Karpas-422 (cell line): Measurements from ENCODE around the gene RAPGEF3. TPM values are rescaled to one million over a fixed set of nuclear protein-coding genes. Genes with fewer than 3 reads are reported as not detected.

Experiments
- DNase-seq: peaks from one replicate; pipeline ENCODE4 v3.0.0-alpha.2; 2015
- H2AFZ ChIP-seq: fragments of 200-600 bp; sonication (generic); 2 replicates; pipeline ENCODE4 v1.6.1; 2014; ENCODE audit warnings: antibody characterized with exemption, low read length, mixed read lengths
- H3K27ac ChIP-seq: fragments of 200-600 bp; sonication (generic); 2 replicates; pipeline ENCODE4 v1.5.1; 2014; ENCODE audit warnings: mild to moderate bottlenecking, low read length, moderate library complexity
- H3K27me3 ChIP-seq: fragments of 200-600 bp; sonication (generic); 2 replicates; pipeline ENCODE4 v1.6.1; 2014; ENCODE audit warnings: low read length, mixed read lengths
- H3K36me3 ChIP-seq: fragments of 200-600 bp; sonication (generic); 2 replicates; pipeline ENCODE4 v1.6.1; 2014; ENCODE audit warnings: low read length, mixed read lengths; ENCODE audit not compliant: insufficient read depth
- H3K4me1 ChIP-seq: fragments of 200-600 bp; sonication (generic); 2 replicates; pipeline ENCODE4 v1.6.1; 2014; ENCODE audit warnings: mild to moderate bottlenecking, low read length, mixed read lengths
- H3K4me2 ChIP-seq: fragments of 200-600 bp; sonication (generic); 2 replicates; pipeline ENCODE4 v1.6.1; 2014; ENCODE audit warnings: low read length, low read depth, mild to moderate bottlenecking; ENCODE audit not compliant: poor library complexity, severe bottlenecking
- H3K4me3 ChIP-seq: fragments of 200-600 bp; sonication (generic); 2 replicates; pipeline ENCODE4 v1.5.1; 2014; ENCODE audit warnings: mild to moderate bottlenecking, antibody characterized with exemption, low read length, mixed read lengths
- H3K79me2 ChIP-seq: fragments of 200-600 bp; sonication (generic); 2 replicates; pipeline ENCODE4 v1.6.1; 2014; ENCODE audit warnings: mild to moderate bottlenecking, low read length, mixed read lengths
- H3K9ac ChIP-seq: fragments of 200-600 bp; sonication (generic); 2 replicates; pipeline ENCODE4 v1.6.0; 2014; ENCODE audit warnings: low read length
- H3K9me2 ChIP-seq: fragments of 200-600 bp; sonication (generic), shearing (Covaris generic); replicated peaks from 2 replicates; pipeline ENCODE4 v1.6.0; 2014; ENCODE audit warnings: mild to moderate bottlenecking, low read length, moderate library complexity; ENCODE audit not compliant: insufficient read depth
- H3K9me3 ChIP-seq: fragments of 300-700, 200-600 bp; sonication (generic); 2 replicates; pipeline ENCODE4 v1.6.1; 2014; ENCODE audit warnings: low read length, mixed read lengths
- H4K20me1 ChIP-seq: fragments of 200-600 bp; sonication (generic); 2 replicates; pipeline ENCODE4 v1.6.1; 2014; ENCODE audit warnings: mild to moderate bottlenecking, antibody characterized with exemption, low read length, low read depth; ENCODE audit not compliant: insufficient read depth
- total RNA-seq: library from RNA; depleted of rRNA; stranded (reverse); fragments of >200 nt; shearing (Covaris generic); gene quantifications from 2 replicates; pipeline ENCODE4 v1.2.3, GENCODE V29; 2014; ENCODE audit warnings: low replicate concordance; rRNA removed

The RAPGEF3 gene
- total RNA-seq, result 4.4 and 11.9 TPM in 2 replicates

- no peaks in the 10 kb centered on the region for H3K36me3 ChIP-seq
- DNase-seq, result peak; percentile 86
Observed at GRCh38 chr12:47758834-47759690, at the start of gene RAPGEF3. Gene RAPGEF3 (minus strand): TSS chr12:47758880. CDS start chr12:47758556, 324 bp downstream.

GRCh38 chr12:47808050-47808449 is 49.4 kb upstream of the RAPGEF3 start:
- Histone ChIP-seq H2AFZ (no peak overlapping the region), H3K9me3 (no peaks in the 10 kb centered on the region), H3K4me2 (peak overlapping the region; percentile 89), H3K27me3 (no peaks in the 10 kb centered on the region), H3K79me2 (peaks cover 97% of the 10 kb centered on the region), H4K20me1 (0 out of 2 replicates have a peak, but pooled peaks cover 4% of the 10 kb centered on the region), H3K4me1 (peaks cover 92% of the 10 kb centered on the region), H3K9ac (peak overlapping the region; percentile 70), H3K9me2 (no peaks in the 10 kb centered on the region), H3K36me3 (0 out of 2 replicates have a peak, but pooled peaks cover 4% of the 10 kb centered on the region), H3K27ac (peak overlapping the region; percentile 98), H3K4me3 (peak overlapping the region; percentile 60)
- DNase-seq, result peak; percentile 84

More at GRCh38 chr12:47758834-47759690, at the start of gene RAPGEF3:
- H3K9ac ChIP-seq, result peak within 1 kb of the TSS; percentile 71
- H3K27me3 ChIP-seq, result no peaks in the 10 kb centered on the region
- H3K4me3 ChIP-seq, result peak within 1 kb of the TSS; percentile 70
- no peaks in the 10 kb centered on the region for H3K9me2 ChIP-seq
- no peaks in the 10 kb centered on the region for H3K79me2 ChIP-seq
- H3K9me3 ChIP-seq, result no peaks in the 10 kb centered on the region
- H4K20me1 ChIP-seq, result no peaks in the 10 kb centered on the region
- H2AFZ ChIP-seq, result peak within 1 kb of the TSS; percentile 96
- H3K27ac ChIP-seq, result no peak within 1 kb of the TSS
- peaks cover 38% of the 10 kb centered on the region for H3K4me1 ChIP-seq
- H3K4me2 ChIP-seq, result peak within 1 kb of the TSS; percentile 86

GRCh38 chr12:47807338-47807737 is 48.7 kb upstream of the RAPGEF3 start:
- Histone ChIP-seq H2AFZ (no peak overlapping the region), H4K20me1 (0 out of 2 replicates have a peak, but pooled peaks cover 4% of the 10 kb centered on the region), H3K27me3 (no peaks in the 10 kb centered on the region), H3K36me3 (0 out of 2 replicates have a peak, but pooled peaks cover 4% of the 10 kb centered on the region), H3K4me3 (no peak overlapping the region), H3K9me3 (no peaks in the 10 kb centered on the region), H3K9ac (peak overlapping the region; percentile 70), H3K9me2 (no peaks in the 10 kb centered on the region), H3K4me1 (peaks cover 93% of the 10 kb centered on the region), H3K4me2 (peak overlapping the region; percentile 89), H3K27ac (peak overlapping the region; percentile 98), H3K79me2 (peaks cover 99% of the 10 kb centered on the region)
- DNase-seq, result no peak

- H3K9ac ChIP-seq, result peak overlapping the region; percentile 19; the same call in 1 of the 2 replicates
- peaks cover 92% of the 10 kb centered on the region for H3K4me1 ChIP-seq
- H3K36me3 ChIP-seq, result 0 out of 2 replicates have a peak, but pooled peaks cover 4% of the 10 kb centered on the region
- H4K20me1 ChIP-seq, result 0 out of 2 replicates have a peak, but pooled peaks cover 4% of the 10 kb centered on the region
- no peak overlapping the region for H3K4me3 ChIP-seq
- H3K27ac ChIP-seq, result 0 out of 2 replicates have a peak overlapping the region, but pooled peaks have one; percentile 8
- no peak overlapping the region for H3K4me2 ChIP-seq
- H3K79me2 ChIP-seq, result peaks cover 99% of the 10 kb centered on the region
- DNase-seq, result no peak
- H2AFZ ChIP-seq, result no peak overlapping the region
- no peaks in the 10 kb centered on the region for H3K9me2 ChIP-seq
- H3K9me3 ChIP-seq, result no peaks in the 10 kb centered on the region
- H3K27me3 ChIP-seq, result no peaks in the 10 kb centered on the region
Observed at GRCh38 chr12:47805417-47805816, 46.7 kb upstream of the RAPGEF3 start.

GRCh38 chr12:47804171-47804570 is 45.5 kb upstream of the RAPGEF3 start:
- Histone ChIP-seq H3K36me3 (0 out of 2 replicates have a peak, but pooled peaks cover 4% of the 10 kb centered on the region), H3K9me3 (no peaks in the 10 kb centered on the region), H3K27me3 (no peaks in the 10 kb centered on the region), H3K9me2 (no peaks in the 10 kb centered on the region), H3K4me3 (peak overlapping the region; percentile 23; the same call in 1 of the 2 replicates), H3K79me2 (peaks cover 98% of the 10 kb centered on the region), H3K4me2 (peak overlapping the region; percentile 49), H2AFZ (no peak overlapping the region), H3K9ac (peak overlapping the region; percentile 52), H3K27ac (peak overlapping the region; percentile 78), H3K4me1 (peaks cover 90% of the 10 kb centered on the region), H4K20me1 (0 out of 2 replicates have a peak, but pooled peaks cover 4% of the 10 kb centered on the region)
- DNase-seq, result no peak

GRCh38 chr12:47803191-47803875 is 44.7 kb upstream of the RAPGEF3 start:
- peaks cover 89% of the 10 kb centered on the region for H3K79me2 ChIP-seq
- H3K4me2 ChIP-seq, result peak overlapping the region; percentile 49
- peaks cover 82% of the 10 kb centered on the region for H3K4me1 ChIP-seq
- H4K20me1 ChIP-seq, result 0 out of 2 replicates have a peak, but pooled peaks cover 4% of the 10 kb centered on the region
- peak overlapping the region; percentile 52 for H3K9ac ChIP-seq
- H3K4me3 ChIP-seq, result peak overlapping the region; percentile 23; the same call in 1 of the 2 replicates
- peak; percentile 65 for DNase-seq
- peak overlapping the region; percentile 78 for H3K27ac ChIP-seq
- no peaks in the 10 kb centered on the region for H3K9me3 ChIP-seq
- no peaks in the 10 kb centered on the region for H3K27me3 ChIP-seq
- H3K9me2 ChIP-seq, result no peaks in the 10 kb centered on the region
- 0 out of 2 replicates have a peak, but pooled peaks cover 4% of the 10 kb centered on the region for H3K36me3 ChIP-seq
- no peak overlapping the region for H2AFZ ChIP-seq

- Histone ChIP-seq H3K27me3 (no peaks in the 10 kb centered on the region), H3K79me2 (peaks cover 79% of the 10 kb centered on the region), H3K4me1 (peaks cover 72% of the 10 kb centered on the region), H3K9me2 (no peaks in the 10 kb centered on the region), H4K20me1 (0 out of 2 replicates have a peak, but pooled peaks cover 4% of the 10 kb centered on the region), H2AFZ (no peak overlapping the region), H3K4me2 (no peak overlapping the region), H3K36me3 (0 out of 2 replicates have a peak, but pooled peaks cover 4% of the 10 kb centered on the region), H3K9ac (peak overlapping the region; percentile 52), H3K27ac (peak overlapping the region; percentile 78), H3K9me3 (no peaks in the 10 kb centered on the region), H3K4me3 (no peak overlapping the region)
- no peak for DNase-seq
Observed at GRCh38 chr12:47802312-47802711, 43.6 kb upstream of the RAPGEF3 start.
